Epithelial cell of proximal tubule (primary cell): Measurements from ENCODE around the gene ADCY2. TPM values are rescaled to one million over a fixed set of nuclear protein-coding genes. Genes with fewer than 3 reads are reported as not detected.
"Not testable (repeated sequence)": the region's sequence is repeated elsewhere in the genome, so short reads cannot be mapped to it uniquely, and the experiment has no call there.

Source experiments
- DNase-seq: peaks from one replicate; pipeline ENCODE4 v3.0.0-alpha.2; 2011; ENCODE audit warnings: low read depth
- H3K4me3 ChIP-seq: 2 replicates; pipeline ENCODE4 v1.5.1; 2011; ENCODE audit warnings: low read depth, mild to moderate bottlenecking, low read length
- total RNA-seq: library from RNA; depleted of rRNA; stranded (reverse); fragments of >200 nt; gene quantifications from 2 replicates; pipeline ENCODE4 v1.2.3, GENCODE V29; 2015
- TF ChIP-seq, protein P1 (sequence below): conservative IDR thresholded peaks from 2 replicates; pipeline ENCODE4 v1.5.1; 2012; ENCODE audit warnings: low read depth, mild to moderate bottlenecking, low read length

The ADCY2 gene
- total RNA-seq, 1 donor from 2014 or later, result 0.12 TPM

DNA sequence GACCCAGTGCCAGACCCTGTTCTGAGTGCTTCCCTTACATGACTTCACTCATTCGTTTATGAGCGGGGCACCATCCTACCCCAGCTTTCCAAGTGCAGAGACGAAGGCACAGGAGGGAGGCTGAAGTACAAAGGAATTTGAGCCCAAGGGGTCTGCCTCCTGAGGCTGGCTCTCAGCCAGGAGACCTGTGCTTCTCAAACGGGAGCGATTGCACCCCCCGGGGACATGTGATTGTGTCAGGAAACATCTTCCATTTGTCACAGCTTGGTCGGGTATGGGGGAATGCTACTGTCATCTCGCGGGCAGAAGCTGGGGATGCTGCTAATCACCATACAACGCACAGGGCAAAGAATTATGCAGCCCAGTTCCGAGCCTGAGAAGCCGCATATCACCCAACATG is 23.9 kb downstream of the ADCY2 start:
- no peak for DNase-seq
- no peak overlapping the region for H3K4me3 ChIP-seq
- TF ChIP-seq, protein P1, sequence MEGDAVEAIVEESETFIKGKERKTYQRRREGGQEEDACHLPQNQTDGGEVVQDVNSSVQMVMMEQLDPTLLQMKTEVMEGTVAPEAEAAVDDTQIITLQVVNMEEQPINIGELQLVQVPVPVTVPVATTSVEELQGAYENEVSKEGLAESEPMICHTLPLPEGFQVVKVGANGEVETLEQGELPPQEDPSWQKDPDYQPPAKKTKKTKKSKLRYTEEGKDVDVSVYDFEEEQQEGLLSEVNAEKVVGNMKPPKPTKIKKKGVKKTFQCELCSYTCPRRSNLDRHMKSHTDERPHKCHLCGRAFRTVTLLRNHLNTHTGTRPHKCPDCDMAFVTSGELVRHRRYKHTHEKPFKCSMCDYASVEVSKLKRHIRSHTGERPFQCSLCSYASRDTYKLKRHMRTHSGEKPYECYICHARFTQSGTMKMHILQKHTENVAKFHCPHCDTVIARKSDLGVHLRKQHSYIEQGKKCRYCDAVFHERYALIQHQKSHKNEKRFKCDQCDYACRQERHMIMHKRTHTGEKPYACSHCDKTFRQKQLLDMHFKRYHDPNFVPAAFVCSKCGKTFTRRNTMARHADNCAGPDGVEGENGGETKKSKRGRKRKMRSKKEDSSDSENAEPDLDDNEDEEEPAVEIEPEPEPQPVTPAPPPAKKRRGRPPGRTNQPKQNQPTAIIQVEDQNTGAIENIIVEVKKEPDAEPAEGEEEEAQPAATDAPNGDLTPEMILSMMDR, result no peak

- TF ChIP-seq, protein P1, result no peak
- no peak overlapping the region for H3K4me3 ChIP-seq
- no peak for DNase-seq
Measured at GRCh38 chr5:7420510-7421280, 24.8 kb downstream of the ADCY2 start.

GRCh38 chr5:7422316-7423106 is 26.6 kb downstream of the ADCY2 start:
- DNase-seq, result no peak
- H3K4me3 ChIP-seq, result no peak overlapping the region
- TF ChIP-seq, protein P1, result no peak

GRCh38 chr5:7423231-7423630 is 27.3 kb downstream of the ADCY2 start:
- not testable (repeated sequence) for DNase-seq, H3K4me3 ChIP-seq

- DNase-seq, result no peak
- no peak overlapping the region for H3K4me3 ChIP-seq
- TF ChIP-seq, protein P1, result no peak
Measured at GRCh38 chr5:7425830-7426229, 29.9 kb downstream of the ADCY2 start.

- TF ChIP-seq, protein P1, result no peak
- DNase-seq, result no peak
- no peak overlapping the region for H3K4me3 ChIP-seq
Measured at GRCh38 chr5:7426284-7426683, 30.3 kb downstream of the ADCY2 start.

GRCh38 chr5:7434914-7435313 is 39.0 kb downstream of the ADCY2 start:
- TF ChIP-seq, protein P1, result no peak
- DNase-seq, result no peak
- no peak overlapping the region for H3K4me3 ChIP-seq
